DMS53 (cell line): Measurements from ENCODE around the gene SYTL5.

Experiments used
- DNase-seq: peaks from one replicate; lab custom pipeline; 2025; lab: John Stamatoyannopoulos, UW

SYTL5 gene

GRCh38 chrX:38138900-38139299 is 132.5 kb downstream of the SYTL5 start:
- DNase-seq = no peak

GRCh38 chrX:38142610-38143009 is 136.3 kb downstream of the SYTL5 start:
- DNase-seq = no peak

GRCh38 chrX:38149016-38149415 is 142.7 kb downstream of the SYTL5 start:
- DNase-seq = no peak

- DNase-seq = no peak
Measured at GRCh38 chrX:38150993-38151392, 144.6 kb downstream of the SYTL5 start.

DNA sequence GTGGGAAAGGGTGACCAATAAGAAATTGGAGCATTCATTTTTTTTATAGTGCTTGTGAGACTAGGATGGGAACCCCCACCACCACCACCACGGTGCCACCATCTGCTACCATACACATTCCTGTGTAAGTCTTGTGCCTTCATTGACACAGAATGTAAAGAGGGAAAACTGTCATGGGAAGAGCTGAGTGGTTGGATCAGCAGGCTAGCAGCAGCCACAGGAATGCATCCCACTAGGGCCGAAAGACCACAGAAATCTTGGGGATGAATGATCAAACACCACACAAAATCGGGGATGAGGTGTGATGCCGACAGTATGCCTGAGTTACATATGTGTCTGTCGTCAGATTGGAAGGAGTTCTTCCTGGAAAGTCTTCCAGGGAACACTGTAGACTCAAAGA is 145.1 kb downstream of the SYTL5 start:
- DNase-seq = no peak

DNA sequence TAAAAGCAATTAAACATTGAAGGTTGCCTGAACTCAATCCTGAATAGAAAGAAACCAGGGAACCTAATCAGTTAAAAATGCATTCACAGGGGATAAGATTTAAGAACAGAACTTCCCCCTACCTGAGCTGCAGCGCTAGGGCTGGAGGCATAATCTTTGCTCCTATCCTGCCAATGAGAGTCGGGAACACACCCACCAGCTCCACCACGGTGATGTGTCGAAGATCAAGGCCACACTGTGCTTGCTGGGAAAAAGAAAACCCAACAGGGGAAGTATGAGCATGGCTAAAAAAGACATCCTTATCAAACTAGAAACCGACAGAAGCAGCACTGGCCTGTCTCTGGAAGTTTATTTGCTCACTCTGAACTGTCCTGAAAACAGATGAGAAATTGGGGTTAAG is 148.0 kb downstream of the SYTL5 start:
- no peak for DNase-seq

GRCh38 chrX:38154818-38155217 is 148.5 kb downstream of the SYTL5 start:
- DNase-seq = no peak

DNA sequence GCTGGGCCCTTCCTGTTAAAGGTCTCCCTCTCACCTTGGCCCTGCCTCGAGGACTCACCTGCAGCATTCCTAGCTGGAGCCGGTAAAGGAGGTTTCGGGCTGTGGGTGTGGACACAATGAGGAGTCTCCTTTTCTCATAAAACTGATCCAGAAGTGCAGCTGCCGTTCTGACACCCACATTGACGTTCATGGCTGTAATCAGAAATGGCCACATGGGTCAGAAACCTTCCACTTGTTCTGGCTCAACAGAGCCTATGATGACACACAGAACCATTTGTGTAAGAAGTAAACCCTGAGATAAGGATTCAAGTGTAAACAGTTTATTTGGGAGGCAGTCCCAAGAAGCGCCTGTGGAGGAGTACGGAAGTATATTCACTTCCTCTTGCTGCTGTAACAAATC is 150.5 kb downstream of the SYTL5 start:
- DNase-seq = no peak

DNA sequence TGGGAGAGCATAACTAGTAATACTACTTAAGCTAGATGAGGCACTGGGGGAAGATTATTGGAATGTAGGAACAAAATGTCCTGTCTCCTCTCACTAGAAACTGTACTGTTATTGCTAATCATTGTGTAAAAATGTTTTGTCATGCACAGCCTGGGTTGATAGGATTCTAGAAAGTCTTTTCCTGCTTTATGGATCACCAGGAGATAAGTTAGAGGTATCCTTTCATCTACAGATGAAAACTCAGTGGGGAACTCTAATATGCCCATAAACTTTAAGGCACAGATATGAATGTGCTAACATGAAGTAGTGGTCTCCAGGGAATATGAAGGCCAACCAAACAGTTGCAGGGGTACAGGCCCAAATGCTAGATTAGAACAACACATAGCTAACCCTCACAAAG is 156.8 kb downstream of the SYTL5 start:
- DNase-seq = no peak

DNA sequence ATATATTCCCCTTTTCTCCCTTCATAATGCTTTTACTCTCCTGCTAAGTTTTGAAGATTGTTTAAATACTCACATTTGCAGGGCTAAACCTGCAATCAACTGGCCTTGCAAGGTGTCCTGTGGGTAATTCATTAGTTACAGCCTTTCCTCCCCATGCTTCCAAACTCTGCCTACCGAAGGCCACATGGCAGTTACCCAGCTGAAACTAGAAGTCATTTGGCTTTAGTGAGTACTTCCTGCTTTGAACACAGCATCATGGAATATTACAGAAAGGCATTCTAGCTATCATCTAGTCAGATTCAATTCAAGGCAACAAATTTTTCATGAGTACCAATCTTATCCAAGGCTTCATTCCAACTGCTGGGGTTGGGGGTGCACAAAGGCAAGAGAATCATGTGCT is 158.7 kb downstream of the SYTL5 start:
- peak; percentile 1 for DNase-seq

GRCh38 chrX:38166478-38167083 is 160.2 kb downstream of the SYTL5 start:
- DNase-seq = peak; percentile 61

DNA sequence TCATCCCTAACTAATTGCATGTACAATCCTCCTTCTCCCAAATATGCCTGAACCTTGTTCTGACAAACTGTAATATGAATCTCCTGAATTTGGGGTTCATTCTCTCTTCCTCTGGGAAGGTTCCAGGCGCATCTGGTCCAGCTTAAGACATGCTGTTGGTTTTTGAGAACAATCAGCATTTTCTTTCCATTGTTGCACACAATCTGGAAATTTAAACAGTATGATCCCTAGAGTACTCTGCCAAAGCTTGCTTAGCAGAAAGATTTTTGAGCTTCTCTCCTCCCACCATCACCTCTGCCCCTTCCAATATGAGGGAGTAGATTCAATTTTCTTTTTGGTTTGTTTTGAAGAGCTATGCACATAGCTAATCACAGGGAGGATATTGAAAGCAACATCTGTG is 164.2 kb downstream of the SYTL5 start:
- DNase-seq = no peak

DNA sequence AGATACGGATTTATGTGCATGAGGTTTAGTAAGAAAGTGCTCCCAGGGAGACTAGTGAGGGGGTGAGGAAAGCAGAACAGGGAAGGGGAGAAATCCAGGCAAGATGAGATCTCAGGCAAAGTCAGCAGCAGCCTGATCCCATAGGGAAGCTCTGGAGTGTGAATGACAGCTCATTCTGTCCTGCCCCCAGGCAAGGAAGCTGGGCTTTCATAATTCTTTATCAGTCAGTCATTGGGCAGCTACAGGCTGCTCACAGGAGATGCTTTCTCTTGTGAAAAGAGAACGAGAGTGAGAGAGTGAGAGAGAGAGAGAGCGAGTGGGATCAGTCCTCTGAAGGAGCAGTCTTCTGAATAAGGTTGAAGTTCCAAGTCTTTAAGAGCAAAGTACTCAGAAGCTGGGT is 166.2 kb downstream of the SYTL5 start:
- no peak for DNase-seq

- DNase-seq = peak; percentile 82
Measured at GRCh38 chrX:38175139-38175538, 168.8 kb downstream of the SYTL5 start.

DNA sequence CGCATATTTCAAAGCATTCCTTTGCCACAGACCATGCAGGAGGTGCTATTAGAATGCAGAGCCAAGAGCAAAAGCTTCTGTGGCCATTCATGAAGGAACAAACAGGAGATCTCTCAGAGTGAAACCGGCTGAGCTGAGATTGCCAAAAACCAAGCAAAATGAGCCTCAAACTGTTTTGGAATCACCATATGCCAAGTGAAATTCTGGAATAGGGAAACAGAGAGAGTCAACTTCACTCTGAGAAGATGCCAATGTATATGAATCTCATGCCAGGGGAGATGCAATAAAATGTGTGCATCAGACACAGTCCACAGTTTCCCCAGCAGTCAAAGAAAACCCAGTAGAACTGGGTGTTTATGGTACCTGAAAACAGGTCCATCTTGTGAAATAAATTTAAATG is 172.0 kb downstream of the SYTL5 start:
- DNase-seq = no peak
